Ovary (tissue), 3 donors: ENCODE measurements around the gene ZBTB45.

Experiments
- CTCF ChIP-seq, 3 donors: fragments of 450-650 bp in 2 of 3; fragments of 200-600 bp in 1 of 3; IDR thresholded peaks; one replicate each; pipeline versions ENCODE4 v1.5.1 to v1.8.0; 2016 to 2022; ENCODE audit warnings: antibody characterized with exemption in 3 of 3, mild to moderate bottlenecking in 1 of 3
- EP300 ChIP-seq: sonication (generic); formaldehyde crosslinking; IDR thresholded peaks from one replicate; pipeline ENCODE4 v1.6.1; 2017; ENCODE audit warnings: antibody characterized with exemption
- POLR2A ChIP-seq: fragments of 450-650 bp; IDR thresholded peaks from one replicate; pipeline ENCODE4 v1.6.1; 2017; ENCODE audit warnings: antibody characterized with exemption, mild to moderate bottlenecking, moderate library complexity
- donor health status: DM: no; HTN: no; CAD: no.

GRCh38 chr19:58566989-58567388, 47.4 kb upstream of the ZBTB45 start:
- TF ChIP-seq CTCF (IDR thresholded peaks at IDR 0.05) (no peak), POLR2A (no peak), EP300 (no peak)
